Osteoblast (primary cell): ENCODE measurements around the gene GUCA2B. TPM values are rescaled to one million over a fixed set of nuclear protein-coding genes. Genes with fewer than 3 reads are reported as not detected.

Experiments
- DNase-seq: peaks from one replicate; pipeline ENCODE4 v3.0.0; 2011; ENCODE audit warnings: low spot score, mixed read lengths; ENCODE audit not compliant: insufficient read length; ENCODE audit errors: missing footprints
- H2AFZ ChIP-seq: 2 replicates; pipeline ENCODE4 v1.6.0; 2011; ENCODE audit warnings: mild to moderate bottlenecking, low read length
- H3K27ac ChIP-seq: 2 replicates; pipeline ENCODE4 v1.5.1; 2011; ENCODE audit warnings: mild to moderate bottlenecking, low read depth, low read length, moderate library complexity
- H3K27me3 ChIP-seq: 2 replicates; pipeline ENCODE4 v1.6.0; 2012; ENCODE audit warnings: mild to moderate bottlenecking, control low read depth, inconsistent platforms, low read length, moderate library complexity; ENCODE audit not compliant: insufficient read depth
- H3K36me3 ChIP-seq: 2 replicates; pipeline ENCODE4 v1.5.1; 2011; ENCODE audit warnings: mild to moderate bottlenecking, low read length, control low read depth, moderate library complexity; ENCODE audit not compliant: insufficient read depth
- H3K4me1 ChIP-seq: 2 replicates; pipeline ENCODE4 v1.5.1; 2011; ENCODE audit warnings: mild to moderate bottlenecking, low read length, control low read depth, moderate library complexity; ENCODE audit not compliant: insufficient read depth
- H3K4me2 ChIP-seq: 2 replicates; pipeline ENCODE4 v1.6.0; 2011; ENCODE audit warnings: mild to moderate bottlenecking, low read length; ENCODE audit not compliant: insufficient read depth
- H3K4me3 ChIP-seq: fragments of 200-600 bp; sonication (generic); 3 replicates; pipeline ENCODE4 v1.5.1; 2012; ENCODE audit warnings: mild to moderate bottlenecking, low read length, inconsistent platforms; ENCODE audit not compliant: insufficient read depth
- H3K79me2 ChIP-seq: 2 replicates; pipeline ENCODE4 v1.6.0; 2012; ENCODE audit warnings: mild to moderate bottlenecking, low read length, control low read depth, inconsistent platforms; ENCODE audit not compliant: insufficient read depth
- H3K9me3 ChIP-seq: 2 replicates; pipeline ENCODE4 v1.5.1; 2011; ENCODE audit warnings: low read depth, low read length, control low read depth
- H4K20me1 ChIP-seq: 2 replicates; pipeline ENCODE4 v1.6.0; 2012; ENCODE audit warnings: mild to moderate bottlenecking, low read length, control low read depth; ENCODE audit not compliant: insufficient read depth
- CTCF ChIP-seq: IDR thresholded peaks from 2 replicates; pipeline ENCODE4 v1.5.1; 2011; ENCODE audit warnings: mild to moderate bottlenecking, low read depth, low read length, moderate library complexity; ENCODE audit errors: extremely low read depth
- total RNA-seq: library from RNA; depleted of rRNA; stranded (reverse); fragments of >200 nt; gene quantifications from 2 replicates; pipeline ENCODE4 v1.2.3, GENCODE V29; 2012

Gene GUCA2B
- total RNA-seq, 1 donor: not detected

- Histone ChIP-seq H3K4me2 (no peak overlapping the region), H3K9me3 (no peaks in the 10 kb centered on the region), H3K79me2 (no peaks in the 10 kb centered on the region), H3K27me3 (peaks cover 5% of the 10 kb centered on the region), H4K20me1 (no peaks in the 10 kb centered on the region), H3K36me3 (no peaks in the 10 kb centered on the region), H3K4me1 (no peaks in the 10 kb centered on the region), H2AFZ (no peak overlapping the region), H3K27ac (no peak overlapping the region), H3K4me3 (no peak overlapping the region)
- no peak for TF ChIP-seq CTCF
- no peak for DNase-seq
Measured at GRCh38 chr1:42136466-42136865, 16.7 kb upstream of the GUCA2B start.

DNA sequence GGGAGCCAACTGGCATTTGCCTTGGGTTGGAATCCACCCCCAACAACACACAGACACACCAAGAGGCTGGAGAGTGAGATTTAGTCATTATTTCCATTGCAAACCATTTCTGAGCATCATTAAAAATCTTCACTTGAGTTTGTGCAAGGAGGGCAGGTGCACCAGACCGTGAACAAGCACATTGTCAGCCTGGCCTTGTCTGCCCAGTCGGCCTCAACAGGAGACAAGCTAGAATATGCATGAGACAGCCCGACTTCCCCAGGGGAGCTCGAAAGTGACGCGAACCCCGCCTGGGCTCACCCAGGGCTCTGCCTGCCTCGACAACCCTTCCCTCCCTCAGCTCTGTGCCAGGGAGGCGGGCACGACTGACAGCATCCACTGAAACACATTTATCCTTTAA lies 15.4 kb upstream of the GUCA2B start:
- Histone ChIP-seq H3K4me2 (no peak overlapping the region), H3K9me3 (no peaks in the 10 kb centered on the region), H3K36me3 (no peaks in the 10 kb centered on the region), H3K27ac (no peak overlapping the region), H3K79me2 (no peaks in the 10 kb centered on the region), H3K27me3 (peaks cover 6% of the 10 kb centered on the region), H3K4me3 (no peak overlapping the region), H3K4me1 (no peaks in the 10 kb centered on the region), H2AFZ (no peak overlapping the region), H4K20me1 (no peaks in the 10 kb centered on the region)
- no peak for DNase-seq
- TF ChIP-seq CTCF: no peak

DNA sequence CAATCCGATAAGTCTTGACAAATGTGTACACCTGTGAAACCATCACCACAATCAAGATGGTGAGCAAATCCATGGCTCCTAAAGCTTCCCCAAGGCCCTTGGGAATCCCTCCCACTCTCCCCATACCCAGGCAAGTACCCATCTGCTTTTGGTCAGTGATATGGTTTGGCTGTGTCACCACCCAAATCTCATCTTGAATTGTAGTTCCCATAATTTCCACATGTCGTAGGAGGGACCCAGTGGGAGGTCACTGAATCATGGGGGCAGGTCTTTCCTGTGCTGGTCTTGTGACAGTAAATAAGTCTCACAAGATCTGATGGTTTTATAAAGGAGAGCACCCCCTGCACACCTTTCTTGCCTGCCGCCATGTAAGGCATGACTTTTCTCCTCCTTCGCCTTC lies 14.6 kb upstream of the GUCA2B start:
- DNase-seq: no peak
- H3K79me2 ChIP-seq: no peaks in the 10 kb centered on the region
- no peak overlapping the region for H2AFZ ChIP-seq
- no peaks in the 10 kb centered on the region for H3K4me1 ChIP-seq
- H3K36me3 ChIP-seq: no peaks in the 10 kb centered on the region
- H4K20me1 ChIP-seq: no peaks in the 10 kb centered on the region
- peaks cover 14% of the 10 kb centered on the region for H3K27me3 ChIP-seq
- no peaks in the 10 kb centered on the region for H3K9me3 ChIP-seq
- TF ChIP-seq CTCF: no peak
- H3K27ac ChIP-seq: no peak overlapping the region
- H3K4me3 ChIP-seq: no peak overlapping the region
- no peak overlapping the region for H3K4me2 ChIP-seq

GRCh38 chr1:42139444-42139843 lies 13.8 kb upstream of the GUCA2B start:
- Histone ChIP-seq H3K27me3 (peaks cover 19% of the 10 kb centered on the region), H2AFZ (no peak overlapping the region), H3K36me3 (no peaks in the 10 kb centered on the region), H3K4me1 (no peaks in the 10 kb centered on the region), H3K4me3 (no peak overlapping the region), H3K79me2 (no peaks in the 10 kb centered on the region), H4K20me1 (no peaks in the 10 kb centered on the region), H3K4me2 (no peak overlapping the region), H3K27ac (no peak overlapping the region), H3K9me3 (no peaks in the 10 kb centered on the region)
- TF ChIP-seq CTCF: no peak
- DNase-seq: no peak
